ENCODE data around the gene ZMYM4.
"Not testable (repeated sequence)": the region's sequence is repeated elsewhere in the genome, so short reads cannot be mapped to it uniquely, and the experiment has no call there.

The ZMYM4 gene

DNA sequence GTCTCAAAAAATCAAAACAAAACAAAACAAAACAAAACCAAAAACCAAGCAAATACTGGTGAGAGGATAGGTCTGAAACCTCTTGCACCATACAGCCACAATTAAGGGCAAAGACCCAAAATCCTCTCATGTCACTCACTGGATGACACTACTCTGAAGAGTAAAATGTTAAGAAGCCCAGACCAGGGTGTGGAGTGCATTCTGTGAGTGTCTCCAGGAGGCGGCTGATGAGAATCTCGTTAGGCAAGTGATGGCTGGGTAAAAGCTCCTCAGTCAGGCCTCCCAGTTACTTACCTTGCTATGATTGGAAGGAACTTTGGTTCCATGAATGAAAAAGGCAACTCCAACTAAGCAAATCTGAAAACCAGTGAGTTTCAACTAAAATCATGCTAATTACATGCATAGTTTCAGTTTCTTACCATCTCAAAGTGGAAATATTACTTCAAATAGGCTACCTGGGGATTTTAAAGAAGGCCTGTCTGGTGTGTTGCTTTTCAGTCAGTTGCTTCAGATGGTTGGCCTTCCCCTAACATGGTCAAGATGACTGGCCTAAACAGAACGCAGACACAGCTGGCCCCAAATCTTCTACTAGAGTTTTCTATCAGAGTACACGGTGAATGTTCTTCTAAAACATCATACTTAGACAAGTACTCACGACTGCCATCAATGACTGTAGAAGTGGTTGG is 193.6 kb downstream of the ZMYM4 start:
- DNase-seq, result no peak

DNA sequence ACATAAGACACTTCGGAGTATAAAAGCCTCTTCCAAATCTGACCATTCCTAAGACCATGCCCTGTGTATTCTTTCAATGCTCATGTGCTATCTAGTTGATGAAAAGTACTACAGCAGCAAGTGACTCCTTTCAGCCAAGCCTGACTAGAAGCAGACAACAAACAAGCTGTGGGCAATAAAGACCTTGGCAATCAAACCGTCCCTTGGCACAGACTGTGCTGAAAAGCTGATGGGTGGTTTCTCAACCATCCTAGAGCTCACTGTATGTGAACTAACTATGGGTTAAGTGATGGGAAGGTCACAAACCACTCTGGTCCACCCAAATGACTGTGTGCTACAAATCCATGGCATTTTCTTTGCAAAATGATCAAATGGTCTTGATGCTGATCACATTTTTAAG is 194.7 kb downstream of the ZMYM4 start:
- DNase-seq, result no peak

DNA sequence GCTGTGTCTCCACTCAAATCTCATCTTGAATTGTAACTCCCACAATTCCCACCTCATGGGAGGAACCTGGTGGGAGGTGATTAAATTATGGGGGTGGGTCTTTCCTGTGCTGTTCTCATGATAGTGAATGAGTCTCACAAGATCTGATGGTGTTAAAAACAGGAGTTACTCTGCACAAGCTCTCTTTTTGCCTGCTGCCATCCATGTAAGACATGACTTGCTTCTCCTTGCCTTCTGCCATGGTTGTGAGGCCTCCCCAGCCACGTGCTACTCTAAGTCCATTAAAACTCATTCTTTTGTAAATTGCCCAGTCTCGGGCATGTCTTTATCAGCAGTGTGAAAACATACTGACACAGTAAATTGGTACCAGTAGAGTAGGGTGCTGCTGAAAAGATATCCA is 195.2 kb downstream of the ZMYM4 start:
- not testable (repeated sequence) for DNase-seq

DNA sequence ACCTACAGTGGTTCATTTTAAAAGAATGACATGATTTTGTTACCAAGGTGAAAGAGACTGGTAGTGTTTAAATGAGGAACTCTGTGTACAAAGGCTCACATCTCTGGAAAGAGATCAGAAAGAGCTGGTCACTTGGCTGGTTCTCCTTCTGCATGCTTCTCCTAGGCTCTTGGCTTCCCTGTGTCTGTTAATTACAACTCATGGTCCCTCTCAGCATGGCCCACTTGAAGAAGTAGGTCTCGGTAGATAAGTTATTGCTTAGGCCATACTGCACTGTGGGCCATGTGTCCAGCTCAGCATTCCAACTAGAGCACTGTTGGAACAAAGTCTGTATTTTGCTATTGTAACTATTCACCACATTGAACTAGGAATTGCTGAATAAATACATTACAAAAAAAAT is 197.6 kb downstream of the ZMYM4 start:
- no peak for DNase-seq

DNA sequence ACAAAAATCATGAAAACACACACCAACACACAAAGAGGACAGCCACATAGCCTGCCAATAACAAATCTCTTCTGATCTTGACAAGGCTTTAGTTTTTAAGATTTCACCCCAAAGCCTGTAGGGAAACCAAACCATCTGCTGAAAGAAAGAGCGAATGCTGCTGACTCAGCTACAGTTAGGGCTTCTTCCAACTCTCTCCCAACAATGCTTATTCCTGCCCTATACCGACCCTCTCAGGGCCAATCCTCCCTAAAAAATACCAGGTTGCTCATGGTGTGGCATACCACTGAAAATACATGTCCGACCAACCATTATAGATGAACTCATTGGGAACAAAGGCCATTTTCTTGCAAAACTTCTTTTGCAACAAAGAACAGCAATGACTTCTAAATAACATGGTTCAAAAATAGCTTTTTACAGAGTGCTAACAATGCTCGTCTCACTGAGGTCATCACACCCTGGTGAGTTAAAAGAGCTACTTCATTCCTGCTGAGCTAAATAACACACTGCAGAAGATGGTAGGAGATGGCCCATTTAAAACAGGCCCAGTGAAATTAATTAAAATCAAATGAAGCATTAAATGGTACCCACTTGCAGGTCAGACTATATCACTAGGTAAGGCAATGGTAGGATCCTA is 202.6 kb downstream of the ZMYM4 start:
- no peak for DNase-seq
